Measurements from ENCODE around the gene TMEM212. TPM values are rescaled to one million over a fixed set of nuclear protein-coding genes. Genes with fewer than 3 reads are reported as not detected.

The TMEM212 gene
- total and polyA plus RNA-seq, 2 of the 13 experiments (the other 11 are each of a cell fraction or from before 2014, with no cell fraction given): not detected

GRCh38 chr3:171845481-171846284, 2.5 kb downstream of the TMEM212 start (continued):
- TF ChIP-seq ZNF746 (CRISPR knock-in tag; IDR thresholded peaks at IDR 0.05): no peak
- no peak for TF ChIP-seq CENPX (CRISPR knock-in tag; IDR thresholded peaks at IDR 0.05)
- TF ChIP-seq DMAP1 (CRISPR knock-in tag; IDR thresholded peaks at IDR 0.05): no peak; the same call in 1 of the 2 replicates
- no peak for TF ChIP-seq USF2 (IDR thresholded peaks at IDR 0.05; ENCODE audit: low read depth, low read length)
- TF ChIP-seq USF2 (CRISPR knock-in tag; IDR thresholded peaks at IDR 0.05; ENCODE audit: borderline replicate concordance): no peak
- TF ChIP-seq CSRNP2 (CRISPR knock-in tag; conservative IDR thresholded peaks at IDR 0.05; ENCODE audit: low read depth): no peak
- TF ChIP-seq SNAPC2 (CRISPR knock-in tag; IDR thresholded peaks at IDR 0.05): no peak
- TF ChIP-seq MED1 (CRISPR knock-in tag; IDR thresholded peaks at IDR 0.05): peak; percentile 96

GRCh38 chr3:171846597-171846996, 3.4 kb downstream of the TMEM212 start:
- H3K79me2 ChIP-seq (ENCODE audit: insufficient read depth, low read length): peaks cover 16% of the 10 kb centered on the region
- H3K36me3 ChIP-seq (replicated peaks in 1 of 2; ENCODE audit: control insufficient read depth in 1 of 2, insufficient read depth in 2 of 2, low read length in 2 of 2): no peaks in the 10 kb centered on the region
- ATAC-seq (peak; percentile 34; the same call in 2 of the 3 replicates), DNase-seq (ENCODE audit: low spot score) (no peak), FAIRE-seq (peak; percentile 47)
- peaks cover 88% of the 10 kb centered on the region for H3K4me1 ChIP-seq (ENCODE audit: insufficient read depth, low read length)
- H3K27me3 ChIP-seq (ENCODE audit: control insufficient read depth in 1 of 2, insufficient read depth in 2 of 2, low read length in 2 of 2): no peaks in the 10 kb centered on the region
- no peaks in the 10 kb centered on the region for H4K20me1 ChIP-seq (ENCODE audit: insufficient read depth, low read length)
- ChIA-PET CTCF (ENCODE audit: low intra/inter-chr PET ratio, low total read pairs) (no interaction called here), POLR2A (no interaction called here)
- no TSS peak for BruUV-seq (replicated peaks)
- H3K27ac ChIP-seq (ENCODE audit: extremely low read length, insufficient read depth, low read length): peak overlapping the region; percentile 100
- H3K4me2 ChIP-seq (ENCODE audit: low read depth, low read length): 0 out of 2 replicates have a peak overlapping the region, but pooled peaks have one; percentile 10
- 20% methylated on average over 2 of the region's 2 CpGs for WGBS (ENCODE audit: low lambda C conversion rate)
- H3K9me3 ChIP-seq (ENCODE audit: low read length): no peaks in the 10 kb centered on the region
- intact Hi-C loops (cut with micrococcal nuclease; ENCODE audit: unreplicated experiment) (loop anchor here (10.0 kb wide), 1 partner anchor 108 kb away; no protein-coding TSS in a partner anchor), in situ Hi-C loops (cut with HindIII; ENCODE audit: extremely low pct_ligation_motif_present, low pct_unique_long_range_greater_than_20kb) (loop anchor here (10.0 kb wide), 1 partner anchor 188 kb away; the partner anchor contains the start of gene FNDC3B)
- no peak overlapping the region for H3K4me3 ChIP-seq (replicated peaks in 1 of 3; ENCODE audit: insufficient read depth in 1 of 3, low read depth in 2 of 3, low read length in 3 of 3)
- H3K9ac ChIP-seq (ENCODE audit: insufficient read depth, low read depth, low read length): no peak overlapping the region
- no peak overlapping the region for H2AFZ ChIP-seq (ENCODE audit: low read length)
- TF ChIP-seq ZNF326 (CRISPR knock-in tag; IDR thresholded peaks at IDR 0.05; ENCODE audit: borderline replicate concordance) (no peak), ZNF674 (CRISPR knock-in tag; IDR thresholded peaks at IDR 0.05; ENCODE audit: low read depth) (no peak), CENPBD1 (CRISPR knock-in tag; IDR thresholded peaks at IDR 0.05; ENCODE audit: borderline replicate concordance, low read depth) (no peak), ELF3 (CRISPR knock-in tag; IDR thresholded peaks at IDR 0.05) (peak; percentile 29; the same call in 1 of the 2 replicates), ZBED4 (CRISPR knock-in tag; IDR thresholded peaks at IDR 0.05; ENCODE audit: borderline replicate concordance) (no peak), ZSCAN21 (CRISPR knock-in tag; IDR thresholded peaks at IDR 0.05; ENCODE audit: borderline replicate concordance) (no peak), ZNF224 (CRISPR knock-in tag; IDR thresholded peaks at IDR 0.05) (no peak)

Measured in HepG2 (cell line).